ENCODE data around the gene SLC35E3. TPM values are rescaled to one million over a fixed set of nuclear protein-coding genes. Genes with fewer than 3 reads are reported as not detected.

The SLC35E3 gene
- total and polyA plus RNA-seq, 2 of the 13 experiments (the other 11 are each of a cell fraction or from before 2014, with no cell fraction given), result 13.0 to 22.1 TPM

DNA sequence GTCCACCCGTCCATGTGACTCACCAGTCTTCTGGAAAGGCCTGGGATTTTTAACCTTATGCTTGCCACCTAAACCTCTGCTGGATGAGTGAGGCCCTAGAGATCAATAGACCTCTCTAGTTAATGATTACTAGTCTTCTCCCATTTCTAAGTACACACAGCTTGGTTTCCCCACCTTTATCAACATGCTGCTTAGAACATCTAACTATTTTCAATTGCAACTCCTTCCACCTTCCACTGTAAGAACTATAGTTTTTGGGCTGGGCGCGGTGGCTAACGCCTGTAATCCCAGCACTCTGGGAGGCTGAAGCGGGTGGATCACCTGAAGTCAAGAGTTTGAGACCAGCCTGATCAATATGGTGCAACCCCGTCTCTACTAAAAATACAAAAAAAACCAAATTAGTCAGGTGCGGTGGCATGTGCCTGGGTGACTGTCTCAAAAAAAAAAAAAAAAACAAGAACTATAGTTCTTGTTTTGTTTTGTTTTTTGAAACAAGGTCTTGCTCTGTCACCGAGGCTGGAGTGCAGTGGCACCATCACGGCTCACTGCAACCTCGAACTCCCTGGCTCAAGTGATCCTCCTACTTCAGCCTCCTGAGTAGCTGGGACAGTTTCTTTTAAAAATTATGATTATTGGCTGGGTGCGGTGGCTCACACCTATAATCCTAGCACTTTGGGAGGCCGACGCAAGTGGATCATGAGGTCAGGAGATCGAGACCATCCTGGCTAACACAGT, 43.3 kb downstream of the SLC35E3 start (continued):
- TF ChIP-seq, protein P1, sequence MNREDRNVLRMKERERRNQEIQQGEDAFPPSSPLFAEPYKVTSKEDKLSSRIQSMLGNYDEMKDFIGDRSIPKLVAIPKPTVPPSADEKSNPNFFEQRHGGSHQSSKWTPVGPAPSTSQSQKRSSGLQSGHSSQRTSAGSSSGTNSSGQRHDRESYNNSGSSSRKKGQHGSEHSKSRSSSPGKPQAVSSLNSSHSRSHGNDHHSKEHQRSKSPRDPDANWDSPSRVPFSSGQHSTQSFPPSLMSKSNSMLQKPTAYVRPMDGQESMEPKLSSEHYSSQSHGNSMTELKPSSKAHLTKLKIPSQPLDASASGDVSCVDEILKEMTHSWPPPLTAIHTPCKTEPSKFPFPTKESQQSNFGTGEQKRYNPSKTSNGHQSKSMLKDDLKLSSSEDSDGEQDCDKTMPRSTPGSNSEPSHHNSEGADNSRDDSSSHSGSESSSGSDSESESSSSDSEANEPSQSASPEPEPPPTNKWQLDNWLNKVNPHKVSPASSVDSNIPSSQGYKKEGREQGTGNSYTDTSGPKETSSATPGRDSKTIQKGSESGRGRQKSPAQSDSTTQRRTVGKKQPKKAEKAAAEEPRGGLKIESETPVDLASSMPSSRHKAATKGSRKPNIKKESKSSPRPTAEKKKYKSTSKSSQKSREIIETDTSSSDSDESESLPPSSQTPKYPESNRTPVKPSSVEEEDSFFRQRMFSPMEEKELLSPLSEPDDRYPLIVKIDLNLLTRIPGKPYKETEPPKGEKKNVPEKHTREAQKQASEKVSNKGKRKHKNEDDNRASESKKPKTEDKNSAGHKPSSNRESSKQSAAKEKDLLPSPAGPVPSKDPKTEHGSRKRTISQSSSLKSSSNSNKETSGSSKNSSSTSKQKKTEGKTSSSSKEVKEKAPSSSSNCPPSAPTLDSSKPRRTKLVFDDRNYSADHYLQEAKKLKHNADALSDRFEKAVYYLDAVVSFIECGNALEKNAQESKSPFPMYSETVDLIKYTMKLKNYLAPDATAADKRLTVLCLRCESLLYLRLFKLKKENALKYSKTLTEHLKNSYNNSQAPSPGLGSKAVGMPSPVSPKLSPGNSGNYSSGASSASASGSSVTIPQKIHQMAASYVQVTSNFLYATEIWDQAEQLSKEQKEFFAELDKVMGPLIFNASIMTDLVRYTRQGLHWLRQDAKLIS (CRISPR knock-in tag; IDR thresholded peaks at IDR 0.05), result no peak
- no peak for TF ChIP-seq JUN (CRISPR knock-in tag; IDR thresholded peaks at IDR 0.05)
- TF ChIP-seq, protein P2, sequence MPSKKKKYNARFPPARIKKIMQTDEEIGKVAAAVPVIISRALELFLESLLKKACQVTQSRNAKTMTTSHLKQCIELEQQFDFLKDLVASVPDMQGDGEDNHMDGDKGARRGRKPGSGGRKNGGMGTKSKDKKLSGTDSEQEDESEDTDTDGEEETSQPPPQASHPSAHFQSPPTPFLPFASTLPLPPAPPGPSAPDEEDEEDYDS (CRISPR knock-in tag; IDR thresholded peaks at IDR 0.05), result peak; percentile 93
- TF ChIP-seq ZNF550 (CRISPR knock-in tag; IDR thresholded peaks at IDR 0.05; ENCODE audit: borderline replicate concordance), result no peak
- TF ChIP-seq SP2 (CRISPR knock-in tag; IDR thresholded peaks at IDR 0.05), result no peak
- TF ChIP-seq, protein P3, sequence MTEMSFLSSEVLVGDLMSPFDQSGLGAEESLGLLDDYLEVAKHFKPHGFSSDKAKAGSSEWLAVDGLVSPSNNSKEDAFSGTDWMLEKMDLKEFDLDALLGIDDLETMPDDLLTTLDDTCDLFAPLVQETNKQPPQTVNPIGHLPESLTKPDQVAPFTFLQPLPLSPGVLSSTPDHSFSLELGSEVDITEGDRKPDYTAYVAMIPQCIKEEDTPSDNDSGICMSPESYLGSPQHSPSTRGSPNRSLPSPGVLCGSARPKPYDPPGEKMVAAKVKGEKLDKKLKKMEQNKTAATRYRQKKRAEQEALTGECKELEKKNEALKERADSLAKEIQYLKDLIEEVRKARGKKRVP (CRISPR knock-in tag; IDR thresholded peaks at IDR 0.05), result peak in 1 of 2 experiments; percentile 55; a peak in 1 of 4 replicates
- TF ChIP-seq, protein P4, sequence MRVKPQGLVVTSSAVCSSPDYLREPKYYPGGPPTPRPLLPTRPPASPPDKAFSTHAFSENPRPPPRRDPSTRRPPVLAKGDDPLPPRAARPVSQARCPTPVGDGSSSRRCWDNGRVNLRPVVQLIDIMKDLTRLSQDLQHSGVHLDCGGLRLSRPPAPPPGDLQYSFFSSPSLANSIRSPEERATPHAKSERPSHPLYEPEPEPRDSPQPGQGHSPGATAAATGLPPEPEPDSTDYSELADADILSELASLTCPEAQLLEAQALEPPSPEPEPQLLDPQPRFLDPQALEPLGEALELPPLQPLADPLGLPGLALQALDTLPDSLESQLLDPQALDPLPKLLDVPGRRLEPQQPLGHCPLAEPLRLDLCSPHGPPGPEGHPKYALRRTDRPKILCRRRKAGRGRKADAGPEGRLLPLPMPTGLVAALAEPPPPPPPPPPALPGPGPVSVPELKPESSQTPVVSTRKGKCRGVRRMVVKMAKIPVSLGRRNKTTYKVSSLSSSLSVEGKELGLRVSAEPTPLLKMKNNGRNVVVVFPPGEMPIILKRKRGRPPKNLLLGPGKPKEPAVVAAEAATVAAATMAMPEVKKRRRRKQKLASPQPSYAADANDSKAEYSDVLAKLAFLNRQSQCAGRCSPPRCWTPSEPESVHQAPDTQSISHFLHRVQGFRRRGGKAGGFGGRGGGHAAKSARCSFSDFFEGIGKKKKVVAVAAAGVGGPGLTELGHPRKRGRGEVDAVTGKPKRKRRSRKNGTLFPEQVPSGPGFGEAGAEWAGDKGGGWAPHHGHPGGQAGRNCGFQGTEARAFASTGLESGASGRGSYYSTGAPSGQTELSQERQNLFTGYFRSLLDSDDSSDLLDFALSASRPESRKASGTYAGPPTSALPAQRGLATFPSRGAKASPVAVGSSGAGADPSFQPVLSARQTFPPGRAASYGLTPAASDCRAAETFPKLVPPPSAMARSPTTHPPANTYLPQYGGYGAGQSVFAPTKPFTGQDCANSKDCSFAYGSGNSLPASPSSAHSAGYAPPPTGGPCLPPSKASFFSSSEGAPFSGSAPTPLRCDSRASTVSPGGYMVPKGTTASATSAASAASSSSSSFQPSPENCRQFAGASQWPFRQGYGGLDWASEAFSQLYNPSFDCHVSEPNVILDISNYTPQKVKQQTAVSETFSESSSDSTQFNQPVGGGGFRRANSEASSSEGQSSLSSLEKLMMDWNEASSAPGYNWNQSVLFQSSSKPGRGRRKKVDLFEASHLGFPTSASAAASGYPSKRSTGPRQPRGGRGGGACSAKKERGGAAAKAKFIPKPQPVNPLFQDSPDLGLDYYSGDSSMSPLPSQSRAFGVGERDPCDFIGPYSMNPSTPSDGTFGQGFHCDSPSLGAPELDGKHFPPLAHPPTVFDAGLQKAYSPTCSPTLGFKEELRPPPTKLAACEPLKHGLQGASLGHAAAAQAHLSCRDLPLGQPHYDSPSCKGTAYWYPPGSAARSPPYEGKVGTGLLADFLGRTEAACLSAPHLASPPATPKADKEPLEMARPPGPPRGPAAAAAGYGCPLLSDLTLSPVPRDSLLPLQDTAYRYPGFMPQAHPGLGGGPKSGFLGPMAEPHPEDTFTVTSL (CRISPR knock-in tag; IDR thresholded peaks at IDR 0.05; ENCODE audit: borderline replicate concordance), result peak; percentile 78; the same call in 1 of the 2 replicates
- no peak for TF ChIP-seq HNRNPK (IDR thresholded peaks at IDR 0.05; ENCODE audit: low read depth, low read length, poor library complexity, severe bottlenecking)
- TF ChIP-seq, protein P5, sequence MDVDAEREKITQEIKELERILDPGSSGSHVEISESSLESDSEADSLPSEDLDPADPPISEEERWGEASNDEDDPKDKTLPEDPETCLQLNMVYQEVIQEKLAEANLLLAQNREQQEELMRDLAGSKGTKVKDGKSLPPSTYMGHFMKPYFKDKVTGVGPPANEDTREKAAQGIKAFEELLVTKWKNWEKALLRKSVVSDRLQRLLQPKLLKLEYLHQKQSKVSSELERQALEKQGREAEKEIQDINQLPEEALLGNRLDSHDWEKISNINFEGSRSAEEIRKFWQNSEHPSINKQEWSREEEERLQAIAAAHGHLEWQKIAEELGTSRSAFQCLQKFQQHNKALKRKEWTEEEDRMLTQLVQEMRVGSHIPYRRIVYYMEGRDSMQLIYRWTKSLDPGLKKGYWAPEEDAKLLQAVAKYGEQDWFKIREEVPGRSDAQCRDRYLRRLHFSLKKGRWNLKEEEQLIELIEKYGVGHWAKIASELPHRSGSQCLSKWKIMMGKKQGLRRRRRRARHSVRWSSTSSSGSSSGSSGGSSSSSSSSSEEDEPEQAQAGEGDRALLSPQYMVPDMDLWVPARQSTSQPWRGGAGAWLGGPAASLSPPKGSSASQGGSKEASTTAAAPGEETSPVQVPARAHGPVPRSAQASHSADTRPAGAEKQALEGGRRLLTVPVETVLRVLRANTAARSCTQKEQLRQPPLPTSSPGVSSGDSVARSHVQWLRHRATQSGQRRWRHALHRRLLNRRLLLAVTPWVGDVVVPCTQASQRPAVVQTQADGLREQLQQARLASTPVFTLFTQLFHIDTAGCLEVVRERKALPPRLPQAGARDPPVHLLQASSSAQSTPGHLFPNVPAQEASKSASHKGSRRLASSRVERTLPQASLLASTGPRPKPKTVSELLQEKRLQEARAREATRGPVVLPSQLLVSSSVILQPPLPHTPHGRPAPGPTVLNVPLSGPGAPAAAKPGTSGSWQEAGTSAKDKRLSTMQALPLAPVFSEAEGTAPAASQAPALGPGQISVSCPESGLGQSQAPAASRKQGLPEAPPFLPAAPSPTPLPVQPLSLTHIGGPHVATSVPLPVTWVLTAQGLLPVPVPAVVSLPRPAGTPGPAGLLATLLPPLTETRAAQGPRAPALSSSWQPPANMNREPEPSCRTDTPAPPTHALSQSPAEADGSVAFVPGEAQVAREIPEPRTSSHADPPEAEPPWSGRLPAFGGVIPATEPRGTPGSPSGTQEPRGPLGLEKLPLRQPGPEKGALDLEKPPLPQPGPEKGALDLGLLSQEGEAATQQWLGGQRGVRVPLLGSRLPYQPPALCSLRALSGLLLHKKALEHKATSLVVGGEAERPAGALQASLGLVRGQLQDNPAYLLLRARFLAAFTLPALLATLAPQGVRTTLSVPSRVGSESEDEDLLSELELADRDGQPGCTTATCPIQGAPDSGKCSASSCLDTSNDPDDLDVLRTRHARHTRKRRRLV (CRISPR knock-in tag; IDR thresholded peaks at IDR 0.05), result no peak
- no peak for TF ChIP-seq ZNF17 (CRISPR knock-in tag; IDR thresholded peaks at IDR 0.05)
- TF ChIP-seq MTA1 (CRISPR knock-in tag; IDR thresholded peaks at IDR 0.05; ENCODE audit: borderline replicate concordance), result no peak

All from HepG2 (cell line).